ENCODE results near the gene NR2E3.

The NR2E3 gene

GRCh38 chr15:71810256-71811035 lies at the start of gene NR2E3:
Gene NR2E3 (plus strand): TSS chr15:71810554. CDS start chr15:71810744, 190 bp downstream.
- H3K4me1 ChIP-seq (ENCODE audit: control insufficient read depth, insufficient read depth, low read length), result no peaks in the 10 kb centered on the region
- no peaks in the 10 kb centered on the region for H3K9me3 ChIP-seq (ENCODE audit: control insufficient read depth, low read length)
- H3K36me3 ChIP-seq (ENCODE audit: control insufficient read depth, insufficient read depth, low read length), result no peaks in the 10 kb centered on the region
- H3K9ac ChIP-seq (ENCODE audit: low read length), result no peak within 1 kb of the TSS
- no peak within 1 kb of the TSS for H3K4me3 ChIP-seq (ENCODE audit: low read length)
- peaks cover 3% of the 10 kb centered on the region for H3K27me3 ChIP-seq (ENCODE audit: control insufficient read depth, insufficient read depth, low read length)

GRCh38 chr15:71760852-71761251 lies 49.5 kb upstream of the NR2E3 start:
- Histone ChIP-seq H3K4me1 (ENCODE audit: control insufficient read depth, insufficient read depth, low read length) (peaks cover 1% of the 10 kb centered on the region), H3K9me3 (ENCODE audit: control insufficient read depth, low read length) (no peaks in the 10 kb centered on the region), H3K4me3 (ENCODE audit: low read length) (no peak overlapping the region), H3K9ac (ENCODE audit: low read length) (no peak overlapping the region), H3K36me3 (ENCODE audit: control insufficient read depth, insufficient read depth, low read length) (no peaks in the 10 kb centered on the region), H3K27me3 (ENCODE audit: control insufficient read depth, insufficient read depth, low read length) (no peaks in the 10 kb centered on the region)

GRCh38 chr15:71761649-71762048 lies 48.7 kb upstream of the NR2E3 start:
- Histone ChIP-seq H3K9ac (ENCODE audit: low read length) (no peak overlapping the region), H3K36me3 (ENCODE audit: control insufficient read depth, insufficient read depth, low read length) (no peaks in the 10 kb centered on the region), H3K9me3 (ENCODE audit: control insufficient read depth, low read length) (no peaks in the 10 kb centered on the region)

GRCh38 chr15:71768184-71768583 lies 42.2 kb upstream of the NR2E3 start:
- H3K9me3 ChIP-seq (ENCODE audit: control insufficient read depth, low read length), result no peaks in the 10 kb centered on the region
- no peak overlapping the region for H3K9ac ChIP-seq (ENCODE audit: low read length)
- no peaks in the 10 kb centered on the region for H3K4me1 ChIP-seq (ENCODE audit: control insufficient read depth, insufficient read depth, low read length)
- no peaks in the 10 kb centered on the region for H3K36me3 ChIP-seq (ENCODE audit: control insufficient read depth, insufficient read depth, low read length)
- H3K4me3 ChIP-seq (ENCODE audit: low read length), result no peak overlapping the region
- H3K27me3 ChIP-seq (ENCODE audit: control insufficient read depth, insufficient read depth, low read length), result no peaks in the 10 kb centered on the region

More at GRCh38 chr15:71761649-71762048, 48.7 kb upstream of the NR2E3 start:
- Histone ChIP-seq H3K4me3 (ENCODE audit: low read length) (no peak overlapping the region), H3K27me3 (ENCODE audit: control insufficient read depth, insufficient read depth, low read length) (no peaks in the 10 kb centered on the region), H3K4me1 (ENCODE audit: control insufficient read depth, insufficient read depth, low read length) (no peaks in the 10 kb centered on the region)

- no peaks in the 10 kb centered on the region for H3K27me3 ChIP-seq (ENCODE audit: control insufficient read depth, insufficient read depth, low read length)
- no peaks in the 10 kb centered on the region for H3K4me1 ChIP-seq (ENCODE audit: control insufficient read depth, insufficient read depth, low read length)
- H3K36me3 ChIP-seq (ENCODE audit: control insufficient read depth, insufficient read depth, low read length), result no peaks in the 10 kb centered on the region
- H3K9ac ChIP-seq (ENCODE audit: low read length), result no peak overlapping the region
- no peaks in the 10 kb centered on the region for H3K9me3 ChIP-seq (ENCODE audit: control insufficient read depth, low read length)
- no peak overlapping the region for H3K4me3 ChIP-seq (ENCODE audit: low read length)
Measured at GRCh38 chr15:71773206-71773859, 37.0 kb upstream of the NR2E3 start.

- Histone ChIP-seq H3K9me3 (ENCODE audit: control insufficient read depth, low read length) (no peaks in the 10 kb centered on the region), H3K4me3 (ENCODE audit: low read length) (no peak overlapping the region), H3K9ac (ENCODE audit: low read length) (no peak overlapping the region), H3K4me1 (ENCODE audit: control insufficient read depth, insufficient read depth, low read length) (no peaks in the 10 kb centered on the region), H3K36me3 (ENCODE audit: control insufficient read depth, insufficient read depth, low read length) (no peaks in the 10 kb centered on the region), H3K27me3 (ENCODE audit: control insufficient read depth, insufficient read depth, low read length) (no peaks in the 10 kb centered on the region)
Measured at GRCh38 chr15:71775856-71776255, 34.5 kb upstream of the NR2E3 start.

GRCh38 chr15:71776304-71776703 lies 34.0 kb upstream of the NR2E3 start:
- Histone ChIP-seq H3K9ac (ENCODE audit: low read length) (no peak overlapping the region), H3K4me3 (ENCODE audit: low read length) (no peak overlapping the region), H3K36me3 (ENCODE audit: control insufficient read depth, insufficient read depth, low read length) (no peaks in the 10 kb centered on the region), H3K9me3 (ENCODE audit: control insufficient read depth, low read length) (no peaks in the 10 kb centered on the region), H3K27me3 (ENCODE audit: control insufficient read depth, insufficient read depth, low read length) (no peaks in the 10 kb centered on the region), H3K4me1 (ENCODE audit: control insufficient read depth, insufficient read depth, low read length) (no peaks in the 10 kb centered on the region)

GRCh38 chr15:71777216-71777943 lies 33.0 kb upstream of the NR2E3 start:
- Histone ChIP-seq H3K9me3 (ENCODE audit: control insufficient read depth, low read length) (no peaks in the 10 kb centered on the region), H3K4me3 (ENCODE audit: low read length) (no peak overlapping the region), H3K36me3 (ENCODE audit: control insufficient read depth, insufficient read depth, low read length) (no peaks in the 10 kb centered on the region)

GRCh38 chr15:71779073-71779797 lies 31.1 kb upstream of the NR2E3 start:
- no peaks in the 10 kb centered on the region for H3K4me1 ChIP-seq (ENCODE audit: control insufficient read depth, insufficient read depth, low read length)
- no peaks in the 10 kb centered on the region for H3K27me3 ChIP-seq (ENCODE audit: control insufficient read depth, insufficient read depth, low read length)
- H3K9me3 ChIP-seq (ENCODE audit: control insufficient read depth, low read length), result no peaks in the 10 kb centered on the region
- H3K4me3 ChIP-seq (ENCODE audit: low read length), result no peak overlapping the region
- H3K9ac ChIP-seq (ENCODE audit: low read length), result no peak overlapping the region
- H3K36me3 ChIP-seq (ENCODE audit: control insufficient read depth, insufficient read depth, low read length), result no peaks in the 10 kb centered on the region

More at GRCh38 chr15:71777216-71777943, 33.0 kb upstream of the NR2E3 start:
- no peaks in the 10 kb centered on the region for H3K27me3 ChIP-seq (ENCODE audit: control insufficient read depth, insufficient read depth, low read length)
- no peak overlapping the region for H3K9ac ChIP-seq (ENCODE audit: low read length)
- H3K4me1 ChIP-seq (ENCODE audit: control insufficient read depth, insufficient read depth, low read length), result no peaks in the 10 kb centered on the region

GRCh38 chr15:71780115-71780976 lies 30.0 kb upstream of the NR2E3 start:
- no peaks in the 10 kb centered on the region for H3K4me1 ChIP-seq (ENCODE audit: control insufficient read depth, insufficient read depth, low read length)
- no peaks in the 10 kb centered on the region for H3K9me3 ChIP-seq (ENCODE audit: control insufficient read depth, low read length)
- H3K27me3 ChIP-seq (ENCODE audit: control insufficient read depth, insufficient read depth, low read length), result no peaks in the 10 kb centered on the region
- no peak overlapping the region for H3K9ac ChIP-seq (ENCODE audit: low read length)
- no peaks in the 10 kb centered on the region for H3K36me3 ChIP-seq (ENCODE audit: control insufficient read depth, insufficient read depth, low read length)
- no peak overlapping the region for H3K4me3 ChIP-seq (ENCODE audit: low read length)

Data from mucosa of stomach (tissue), 1 donor.